OCI-LY1 (cell line): ENCODE data around the gene SLC5A11.

Experiments
- H2AFZ ChIP-seq: fragments of 200-600 bp; sonication (generic), shearing (Covaris generic); 2 replicates; pipeline ENCODE4 v1.6.0; 2014; ENCODE audit warnings: antibody characterized with exemption, mild to moderate bottlenecking, low read length
- H3F3A ChIP-seq: fragments of 200-600 bp; sonication (generic), shearing (Covaris generic); 2 replicates; pipeline ENCODE4 v1.6.0; 2014; ENCODE audit warnings: mild to moderate bottlenecking, antibody characterized with exemption, low read length, moderate library complexity; ENCODE audit not compliant: insufficient read depth
- H3K27ac ChIP-seq: fragments of 200-600 bp; sonication (generic); 2 replicates; pipeline ENCODE4 v1.5.1; 2014; ENCODE audit warnings: low read length, mixed run types, mild to moderate bottlenecking, low read depth; ENCODE audit not compliant: poor library complexity, severe bottlenecking
- H3K27me3 ChIP-seq: fragments of 200-600 bp; sonication (generic); 2 replicates; pipeline ENCODE4 v1.6.0; 2014; ENCODE audit warnings: antibody characterized with exemption, mild to moderate bottlenecking, low read length, moderate library complexity; ENCODE audit not compliant: insufficient read depth
- H3K36me3 ChIP-seq: fragments of 200-600 bp; sonication (generic); 2 replicates; pipeline ENCODE4 v1.6.1; 2014; ENCODE audit warnings: mild to moderate bottlenecking, antibody characterized with exemption, low read length, moderate library complexity, mixed read lengths; ENCODE audit not compliant: insufficient read depth
- H3K4me1 ChIP-seq: fragments of 200-600 bp; sonication (generic); 2 replicates; pipeline ENCODE4 v1.5.1; 2014; ENCODE audit warnings: mild to moderate bottlenecking, low read length, moderate library complexity; ENCODE audit not compliant: insufficient read depth, severe bottlenecking
- H3K4me2 ChIP-seq: fragments of 200-600 bp; sonication (generic), shearing (Covaris generic); 2 replicates; pipeline ENCODE4 v1.6.1; 2014; ENCODE audit warnings: low read length
- H3K4me3 ChIP-seq: fragments of 200-600 bp; sonication (generic); 2 replicates; pipeline ENCODE4 v1.5.1; 2014; ENCODE audit warnings: low read length, low read depth, mild to moderate bottlenecking, mixed read lengths; ENCODE audit not compliant: poor library complexity, severe bottlenecking
- H3K79me2 ChIP-seq: fragments of 200-600 bp; shearing (Covaris generic); 2 replicates; pipeline ENCODE4 v1.6.1; 2016; ENCODE audit warnings: mixed run types, low read length, mixed read lengths; ENCODE audit not compliant: insufficient read depth
- H3K9ac ChIP-seq: fragments of 200-600 bp; sonication (generic), shearing (Covaris generic); 2 replicates; pipeline ENCODE4 v1.6.1; 2014; ENCODE audit warnings: mild to moderate bottlenecking, low read length, mixed read lengths
- H3K9me2 ChIP-seq: fragments of 200-600 bp; sonication (generic), shearing (Covaris generic); 2 replicates; pipeline ENCODE4 v1.6.1; 2014; ENCODE audit warnings: low read depth, mild to moderate bottlenecking, low read length, mixed read lengths
- H3K9me3 ChIP-seq: fragments of 200-600 bp; shearing (Covaris generic); 2 replicates; pipeline ENCODE4 v1.6.1; 2014; ENCODE audit warnings: low read length, mixed read lengths
- H4K20me1 ChIP-seq: fragments of 200-600 bp; sonication (generic), shearing (Covaris generic); 2 replicates; pipeline ENCODE4 v1.6.0; 2016; ENCODE audit warnings: mild to moderate bottlenecking, low read length; ENCODE audit not compliant: insufficient read depth
- CTCF ChIP-seq: fragments of 200-600 bp; sonication (generic), shearing (Covaris generic); IDR thresholded peaks from 2 replicates; pipeline ENCODE4 v1.5.1; 2017; ENCODE audit warnings: mild to moderate bottlenecking, antibody characterized with exemption, low read length, moderate library complexity, mixed read lengths
- EZH2 ChIP-seq: fragments of 200-600 bp; sonication (generic), shearing (Covaris generic); IDR thresholded peaks from 2 replicates; pipeline ENCODE4 v1.8.0; 2017; ENCODE audit warnings: borderline replicate concordance, mixed run types, mild to moderate bottlenecking, antibody characterized with exemption, low read length, moderate library complexity, mixed read lengths

Gene SLC5A11

GRCh38 chr16:24939738-24940137 lies 94.0 kb downstream of the SLC5A11 start:
- H3K9ac ChIP-seq, result no peak overlapping the region
- no peaks in the 10 kb centered on the region for H3K9me2 ChIP-seq
- no peak overlapping the region for H3K4me2 ChIP-seq
- H3K36me3 ChIP-seq, result peaks cover 33% of the 10 kb centered on the region
- no peaks in the 10 kb centered on the region for H4K20me1 ChIP-seq
- H3K9me3 ChIP-seq, result no peaks in the 10 kb centered on the region
- H3K4me1 ChIP-seq, result no peaks in the 10 kb centered on the region
- H3K27ac ChIP-seq, result no peak overlapping the region
- H3F3A ChIP-seq, result no peaks in the 10 kb centered on the region
- TF ChIP-seq EZH2, result no peak
- TF ChIP-seq CTCF, result no peak
- no peak overlapping the region for H2AFZ ChIP-seq
- no peaks in the 10 kb centered on the region for H3K27me3 ChIP-seq
- H3K79me2 ChIP-seq, result no peaks in the 10 kb centered on the region
- H3K4me3 ChIP-seq, result no peak overlapping the region

- no peak overlapping the region for H3K4me2 ChIP-seq
- H2AFZ ChIP-seq, result no peak overlapping the region
- H3K9me3 ChIP-seq, result no peaks in the 10 kb centered on the region
- no peak overlapping the region for H3K9ac ChIP-seq
- H3F3A ChIP-seq, result no peaks in the 10 kb centered on the region
- H3K4me1 ChIP-seq, result no peaks in the 10 kb centered on the region
- H3K27me3 ChIP-seq, result no peaks in the 10 kb centered on the region
- no peaks in the 10 kb centered on the region for H4K20me1 ChIP-seq
- peaks cover 26% of the 10 kb centered on the region for H3K36me3 ChIP-seq
- no peaks in the 10 kb centered on the region for H3K79me2 ChIP-seq
- H3K9me2 ChIP-seq, result no peaks in the 10 kb centered on the region
- H3K4me3 ChIP-seq, result no peak overlapping the region
- H3K27ac ChIP-seq, result no peak overlapping the region
- TF ChIP-seq CTCF (no peak), EZH2 (no peak)
Measured at GRCh38 chr16:24943471-24943870, 97.7 kb downstream of the SLC5A11 start.

- no peak overlapping the region for H3K9ac ChIP-seq
- no peaks in the 10 kb centered on the region for H4K20me1 ChIP-seq
- no peaks in the 10 kb centered on the region for H3K9me3 ChIP-seq
- TF ChIP-seq EZH2 (no peak), CTCF (no peak)
- H3K79me2 ChIP-seq, result no peaks in the 10 kb centered on the region
- no peak overlapping the region for H3K4me2 ChIP-seq
- H2AFZ ChIP-seq, result no peak overlapping the region
- no peaks in the 10 kb centered on the region for H3F3A ChIP-seq
- H3K4me3 ChIP-seq, result no peak overlapping the region
- no peak overlapping the region for H3K27ac ChIP-seq
- peaks cover 29% of the 10 kb centered on the region for H3K36me3 ChIP-seq
- no peaks in the 10 kb centered on the region for H3K9me2 ChIP-seq
- no peaks in the 10 kb centered on the region for H3K27me3 ChIP-seq
- no peaks in the 10 kb centered on the region for H3K4me1 ChIP-seq
Measured at GRCh38 chr16:24944206-24944605, 98.4 kb downstream of the SLC5A11 start.
